ENCODE results near the gene STRBP.

The STRBP gene

DNA sequence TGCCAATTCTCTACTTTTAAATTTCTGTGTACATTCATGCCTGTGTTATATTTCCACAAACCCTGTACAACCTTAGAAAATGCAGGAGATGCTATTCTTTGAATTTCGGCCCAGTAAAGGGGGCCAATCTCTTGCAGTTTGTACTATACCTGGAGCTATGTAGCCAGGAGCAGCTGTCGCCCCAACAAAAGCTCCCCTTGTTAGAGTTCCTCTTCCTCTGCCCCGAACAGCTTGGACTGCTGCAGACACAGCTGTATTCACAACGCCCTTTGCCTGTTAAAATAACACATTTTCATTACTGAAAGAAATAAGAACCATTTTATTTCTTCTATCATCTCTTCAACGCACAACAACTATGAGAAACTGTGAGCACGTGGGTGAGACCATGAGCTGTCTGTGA lies 135.7 kb downstream of the STRBP start:
- Histone ChIP-seq H3K9me3 (ENCODE audit: control insufficient read depth in 2 of 2, low read length in 2 of 2) (no peaks in the 10 kb centered on the region), H3K27ac (ENCODE audit: low read length) (no peak overlapping the region), H3K4me3 (ENCODE audit: low read length in 2 of 2) (no peak overlapping the region), H3K9ac (ENCODE audit: low read length in 2 of 2) (no peak overlapping the region), H3K27me3 (ENCODE audit: control insufficient read depth in 1 of 2, insufficient read depth in 2 of 2, low read length in 2 of 2) (no peaks in the 10 kb centered on the region), H3K36me3 (ENCODE audit: control insufficient read depth in 2 of 2, insufficient read depth in 2 of 2, low read length in 2 of 2) (peaks cover 0 to 6% of the 10 kb centered on the region in 2 donors), H3K4me1 (ENCODE audit: control insufficient read depth, insufficient read depth, low read length) (no peaks in the 10 kb centered on the region)

DNA sequence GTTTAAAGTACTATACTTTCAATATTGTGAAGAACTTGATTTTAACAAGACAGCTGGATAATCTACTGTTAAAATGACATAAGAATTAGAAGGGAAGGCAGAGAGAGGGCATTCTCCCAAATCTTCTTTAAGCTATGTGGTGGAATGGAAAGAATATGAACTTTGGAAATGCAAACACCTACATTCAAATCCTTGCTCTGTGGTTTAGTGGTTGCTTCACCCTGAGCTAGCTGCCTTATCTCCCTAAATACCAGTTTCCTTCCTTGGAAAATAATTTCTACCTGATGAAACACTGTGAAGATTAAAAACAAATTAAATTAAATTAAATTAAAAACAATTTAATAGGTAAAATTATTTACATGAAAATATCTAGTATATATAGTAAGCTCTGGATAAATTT lies 136.4 kb downstream of the STRBP start:
- Histone ChIP-seq H3K9me3 (ENCODE audit: control insufficient read depth in 2 of 2, low read length in 2 of 2) (no peaks in the 10 kb centered on the region), H3K4me1 (ENCODE audit: control insufficient read depth, insufficient read depth, low read length) (no peaks in the 10 kb centered on the region), H3K4me3 (ENCODE audit: low read length in 2 of 2) (no peak overlapping the region), H3K27ac (ENCODE audit: low read length) (no peak overlapping the region), H3K36me3 (ENCODE audit: control insufficient read depth in 2 of 2, insufficient read depth in 2 of 2, low read length in 2 of 2) (peaks cover 0 to 6% of the 10 kb centered on the region in 2 donors), H3K27me3 (ENCODE audit: control insufficient read depth in 1 of 2, insufficient read depth in 2 of 2, low read length in 2 of 2) (no peaks in the 10 kb centered on the region), H3K9ac (ENCODE audit: low read length in 2 of 2) (no peak overlapping the region)

DNA sequence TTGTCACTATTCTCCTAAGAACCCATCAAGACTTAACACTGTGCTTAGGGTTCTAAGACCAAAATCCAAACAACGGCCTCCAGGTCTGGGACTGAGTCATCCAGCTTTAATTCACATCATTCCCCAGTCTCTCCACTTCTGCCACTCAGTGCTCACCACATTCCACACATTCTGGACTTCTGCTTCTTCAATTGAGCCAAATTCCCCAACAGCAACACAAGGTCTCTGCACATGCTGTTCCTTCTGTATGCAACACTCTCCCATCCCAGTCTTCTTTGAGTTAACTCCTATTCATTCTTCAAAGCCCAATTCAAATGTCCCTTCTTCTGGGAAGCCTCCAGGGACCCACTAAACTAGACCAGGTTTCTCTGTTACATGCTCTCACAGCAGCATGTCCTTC lies 137.1 kb downstream of the STRBP start:
- H3K9ac ChIP-seq (ENCODE audit: low read length in 2 of 2), result no peak overlapping the region
- H3K9me3 ChIP-seq (ENCODE audit: control insufficient read depth in 2 of 2, low read length in 2 of 2), result no peaks in the 10 kb centered on the region
- H3K27ac ChIP-seq (ENCODE audit: low read length), result no peak overlapping the region
- H3K36me3 ChIP-seq (ENCODE audit: control insufficient read depth in 2 of 2, insufficient read depth in 2 of 2, low read length in 2 of 2), result peaks cover 0 to 6% of the 10 kb centered on the region in 2 donors
- no peaks in the 10 kb centered on the region for H3K4me1 ChIP-seq (ENCODE audit: control insufficient read depth, insufficient read depth, low read length)
- H3K4me3 ChIP-seq (ENCODE audit: low read length in 2 of 2), result no peak overlapping the region
- H3K27me3 ChIP-seq (ENCODE audit: control insufficient read depth in 1 of 2, insufficient read depth in 2 of 2, low read length in 2 of 2), result no peaks in the 10 kb centered on the region

DNA sequence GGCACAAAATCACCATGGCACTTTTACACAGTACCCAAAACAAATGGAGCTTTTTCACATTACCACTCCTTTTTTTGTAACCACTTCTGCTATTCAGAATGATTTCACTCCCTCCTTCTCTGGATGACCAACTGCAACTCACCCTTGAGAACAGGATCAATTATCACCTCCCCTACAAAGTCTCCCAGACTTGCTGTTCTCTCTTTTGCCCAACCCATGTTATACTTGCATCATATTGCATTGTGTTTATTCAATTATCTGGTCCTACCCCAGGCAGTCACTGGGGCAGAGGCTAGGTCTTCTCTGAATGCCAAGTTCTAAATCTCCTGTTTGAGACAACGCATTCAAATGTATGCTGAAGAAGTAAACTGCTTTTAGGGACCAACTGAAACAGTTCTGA lies 139.0 kb downstream of the STRBP start:
- no peak overlapping the region for H3K4me3 ChIP-seq (ENCODE audit: low read length in 2 of 2)

DNA sequence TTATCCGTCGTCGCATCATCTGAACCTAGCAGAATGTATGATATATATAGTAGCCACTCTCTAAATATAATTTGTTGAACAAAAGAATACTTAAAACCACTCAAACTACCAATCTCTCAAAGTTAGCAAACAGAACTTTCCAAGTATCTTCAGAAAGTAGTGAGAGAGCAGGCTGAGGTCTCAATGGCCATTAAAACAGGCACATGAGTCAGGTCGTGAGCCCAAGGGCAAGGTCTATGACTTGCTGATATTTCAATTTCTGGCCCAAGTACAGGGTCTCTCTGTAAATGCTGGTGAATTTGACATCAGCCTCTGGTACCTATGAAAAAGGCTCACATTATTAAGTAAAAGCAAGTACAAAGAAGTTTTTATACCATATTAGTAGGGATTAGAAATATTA lies 139.8 kb downstream of the STRBP start:
- H3K9me3 ChIP-seq (ENCODE audit: control insufficient read depth in 2 of 2, low read length in 2 of 2), result no peaks in the 10 kb centered on the region
- no peaks in the 10 kb centered on the region for H3K27me3 ChIP-seq (ENCODE audit: control insufficient read depth in 1 of 2, insufficient read depth in 2 of 2, low read length in 2 of 2)
- H3K4me1 ChIP-seq (ENCODE audit: control insufficient read depth, insufficient read depth, low read length), result no peaks in the 10 kb centered on the region
- H3K36me3 ChIP-seq (ENCODE audit: control insufficient read depth in 2 of 2, insufficient read depth in 2 of 2, low read length in 2 of 2), result peaks cover 0 to 3% of the 10 kb centered on the region in 2 donors
- H3K27ac ChIP-seq (ENCODE audit: low read length), result no peak overlapping the region
- H3K4me3 ChIP-seq (ENCODE audit: low read length in 2 of 2), result no peak overlapping the region
- no peak overlapping the region for H3K9ac ChIP-seq (ENCODE audit: low read length in 2 of 2)

More for the DNA sequence above, 139.0 kb downstream of the STRBP start:
- H3K36me3 ChIP-seq (ENCODE audit: control insufficient read depth in 2 of 2, insufficient read depth in 2 of 2, low read length in 2 of 2), result peaks cover 0 to 3% of the 10 kb centered on the region in 2 donors
- no peaks in the 10 kb centered on the region for H3K4me1 ChIP-seq (ENCODE audit: control insufficient read depth, insufficient read depth, low read length)
- no peaks in the 10 kb centered on the region for H3K27me3 ChIP-seq (ENCODE audit: control insufficient read depth in 1 of 2, insufficient read depth in 2 of 2, low read length in 2 of 2)
- H3K9ac ChIP-seq (ENCODE audit: low read length in 2 of 2), result no peak overlapping the region
- no peak overlapping the region for H3K27ac ChIP-seq (ENCODE audit: low read length)
- no peaks in the 10 kb centered on the region for H3K9me3 ChIP-seq (ENCODE audit: control insufficient read depth in 2 of 2, low read length in 2 of 2)

DNA sequence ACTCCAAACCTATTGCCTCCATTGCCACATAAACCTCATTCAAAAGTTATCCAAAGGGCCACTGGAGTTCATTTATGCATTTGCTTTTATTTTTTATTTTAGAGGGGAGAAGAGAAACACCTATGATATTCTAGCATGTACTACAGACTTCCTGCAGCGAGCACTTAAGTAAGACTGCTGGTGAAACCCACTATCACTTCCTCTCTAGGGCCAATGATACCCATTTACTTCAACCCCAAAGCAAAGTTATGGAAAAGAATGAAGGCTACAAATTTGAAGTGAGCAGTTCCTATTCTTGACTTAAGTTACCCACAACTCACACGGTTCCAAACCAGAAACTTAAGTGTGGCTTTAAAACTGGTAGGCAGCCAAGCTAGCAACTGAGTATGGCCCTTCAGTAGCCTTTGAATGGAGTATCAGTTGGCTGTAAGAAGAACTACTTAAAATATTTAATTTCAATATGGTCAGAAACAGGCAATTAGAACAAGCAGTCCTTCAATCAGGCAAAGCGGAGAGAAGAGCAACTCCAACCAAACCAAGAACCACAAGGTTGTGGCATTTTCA lies 140.8 kb downstream of the STRBP start:
- Histone ChIP-seq H3K36me3 (ENCODE audit: control insufficient read depth in 2 of 2, insufficient read depth in 2 of 2, low read length in 2 of 2) (peaks cover 0 to 2% of the 10 kb centered on the region in 2 donors), H3K4me3 (ENCODE audit: low read length in 2 of 2) (no peak overlapping the region), H3K9me3 (ENCODE audit: control insufficient read depth in 2 of 2, low read length in 2 of 2) (no peaks in the 10 kb centered on the region), H3K27me3 (ENCODE audit: control insufficient read depth in 1 of 2, insufficient read depth in 2 of 2, low read length in 2 of 2) (no peaks in the 10 kb centered on the region), H3K9ac (ENCODE audit: low read length in 2 of 2) (no peak overlapping the region), H3K27ac (ENCODE audit: low read length) (no peak overlapping the region), H3K4me1 (ENCODE audit: control insufficient read depth, insufficient read depth, low read length) (no peaks in the 10 kb centered on the region)

DNA sequence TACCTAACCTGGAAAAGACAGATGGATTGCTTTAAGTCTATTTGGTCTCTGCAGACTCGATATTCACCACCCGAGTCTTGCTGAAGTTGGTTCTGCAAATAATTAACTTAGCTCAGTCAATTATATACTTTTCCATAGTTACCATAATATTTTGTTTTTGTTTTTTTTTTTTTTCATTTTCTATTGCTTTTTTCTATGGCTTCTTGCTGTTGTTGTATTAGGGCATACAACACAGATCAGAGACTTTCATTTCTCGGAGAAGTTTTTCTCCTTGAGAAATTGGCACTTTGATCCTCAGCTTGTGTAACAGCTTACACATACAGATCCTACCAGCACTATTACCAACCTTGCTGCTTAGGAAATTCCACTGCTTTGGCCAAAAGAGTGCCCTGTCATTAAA lies 146.9 kb downstream of the STRBP start:
- no peak overlapping the region for H3K27ac ChIP-seq (ENCODE audit: low read length)
- H3K27me3 ChIP-seq (ENCODE audit: control insufficient read depth in 1 of 2, insufficient read depth in 2 of 2, low read length in 2 of 2), result no peaks in the 10 kb centered on the region
- no peaks in the 10 kb centered on the region for H3K36me3 ChIP-seq (ENCODE audit: control insufficient read depth in 2 of 2, insufficient read depth in 2 of 2, low read length in 2 of 2)
- no peak overlapping the region for H3K9ac ChIP-seq (ENCODE audit: low read length in 2 of 2)
- peaks cover 24% of the 10 kb centered on the region for H3K4me1 ChIP-seq (ENCODE audit: control insufficient read depth, insufficient read depth, low read length)
- H3K4me3 ChIP-seq (ENCODE audit: low read length in 2 of 2), result no peak overlapping the region
- no peaks in the 10 kb centered on the region for H3K9me3 ChIP-seq (ENCODE audit: control insufficient read depth in 2 of 2, low read length in 2 of 2)

DNA sequence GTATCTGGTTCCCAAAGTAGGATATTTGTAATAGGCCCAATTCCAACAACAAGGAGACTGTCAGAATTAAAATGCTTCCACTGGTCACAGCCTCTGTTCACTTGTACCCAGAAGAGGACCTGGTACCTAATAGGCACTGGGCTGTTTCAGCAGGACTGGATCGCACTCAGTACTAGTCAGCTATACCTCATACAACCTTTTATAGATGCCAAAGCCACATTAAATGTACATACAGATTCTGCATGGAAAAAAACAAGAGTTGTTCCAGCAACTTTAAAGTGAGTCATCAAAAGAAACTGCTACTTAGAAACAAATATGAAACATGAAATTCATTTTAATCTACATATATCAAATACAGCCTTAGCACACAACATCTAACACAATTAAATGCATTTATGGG lies 147.4 kb downstream of the STRBP start:
- no peaks in the 10 kb centered on the region for H3K9me3 ChIP-seq (ENCODE audit: control insufficient read depth in 2 of 2, low read length in 2 of 2)
- no peak overlapping the region for H3K4me3 ChIP-seq (ENCODE audit: low read length in 2 of 2)
- no peaks in the 10 kb centered on the region for H3K27me3 ChIP-seq (ENCODE audit: control insufficient read depth in 1 of 2, insufficient read depth in 2 of 2, low read length in 2 of 2)
- no peaks in the 10 kb centered on the region for H3K36me3 ChIP-seq (ENCODE audit: control insufficient read depth in 2 of 2, insufficient read depth in 2 of 2, low read length in 2 of 2)
- H3K27ac ChIP-seq (ENCODE audit: low read length), result no peak overlapping the region
- peaks cover 25% of the 10 kb centered on the region for H3K4me1 ChIP-seq (ENCODE audit: control insufficient read depth, insufficient read depth, low read length)
- no peak overlapping the region for H3K9ac ChIP-seq (ENCODE audit: low read length in 2 of 2)

DNA sequence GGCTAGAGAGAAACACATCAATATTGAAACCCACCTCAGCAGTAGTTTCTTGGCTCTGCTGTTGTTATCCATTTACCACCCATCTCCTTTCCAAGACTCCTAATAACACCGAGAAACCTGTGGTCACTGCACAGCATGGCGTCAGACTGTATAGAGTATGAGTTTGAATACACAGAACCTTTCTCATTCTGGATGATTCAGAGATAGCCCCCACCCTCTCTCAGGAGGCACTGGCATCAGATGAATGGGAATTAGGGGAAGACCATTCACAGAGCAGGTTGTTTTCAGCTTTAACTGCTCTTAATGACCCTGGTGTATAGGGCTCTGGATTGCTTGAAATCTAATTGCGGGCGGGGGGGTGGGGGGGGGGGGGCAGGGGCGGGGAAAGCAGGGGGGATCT lies 148.3 kb downstream of the STRBP start:
- Histone ChIP-seq H3K27me3 (ENCODE audit: control insufficient read depth in 1 of 2, insufficient read depth in 2 of 2, low read length in 2 of 2) (no peaks in the 10 kb centered on the region), H3K36me3 (ENCODE audit: control insufficient read depth in 2 of 2, insufficient read depth in 2 of 2, low read length in 2 of 2) (no peaks in the 10 kb centered on the region), H3K4me3 (ENCODE audit: low read length in 2 of 2) (no peak overlapping the region), H3K9ac (ENCODE audit: low read length in 2 of 2) (no peak overlapping the region), H3K9me3 (ENCODE audit: control insufficient read depth in 2 of 2, low read length in 2 of 2) (no peaks in the 10 kb centered on the region), H3K4me1 (ENCODE audit: control insufficient read depth, insufficient read depth, low read length) (peaks cover 33% of the 10 kb centered on the region), H3K27ac (ENCODE audit: low read length) (peak overlapping the region; percentile 61)

DNA sequence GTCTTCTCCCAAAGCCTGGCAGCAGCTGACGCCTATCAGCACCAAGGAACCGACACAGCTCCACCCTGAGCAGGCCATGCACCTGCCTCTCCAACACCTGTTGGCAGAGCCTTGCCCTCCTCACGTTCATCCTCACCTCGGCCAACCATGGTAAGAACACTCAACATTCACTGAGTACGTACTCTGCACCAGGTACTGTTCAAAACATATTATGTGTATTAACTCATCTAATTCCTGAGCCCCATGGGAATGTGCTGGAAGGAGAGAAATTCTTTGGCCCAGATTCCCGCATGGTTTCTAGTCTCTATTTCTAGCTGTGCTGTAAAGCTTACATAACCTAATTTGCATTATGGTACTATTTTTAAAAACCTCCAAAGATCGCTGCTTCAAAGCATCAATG lies 148.8 kb downstream of the STRBP start:
- no peaks in the 10 kb centered on the region for H3K9me3 ChIP-seq (ENCODE audit: control insufficient read depth in 2 of 2, low read length in 2 of 2)
- H3K9ac ChIP-seq (ENCODE audit: low read length in 2 of 2), result no peak overlapping the region
- H3K27ac ChIP-seq (ENCODE audit: low read length), result peak overlapping the region; percentile 31
- H3K36me3 ChIP-seq (ENCODE audit: control insufficient read depth in 2 of 2, insufficient read depth in 2 of 2, low read length in 2 of 2), result no peaks in the 10 kb centered on the region
- H3K4me3 ChIP-seq (ENCODE audit: low read length in 2 of 2), result no peak overlapping the region
- peaks cover 36% of the 10 kb centered on the region for H3K4me1 ChIP-seq (ENCODE audit: control insufficient read depth, insufficient read depth, low read length)
- H3K27me3 ChIP-seq (ENCODE audit: control insufficient read depth in 1 of 2, insufficient read depth in 2 of 2, low read length in 2 of 2), result no peaks in the 10 kb centered on the region

DNA sequence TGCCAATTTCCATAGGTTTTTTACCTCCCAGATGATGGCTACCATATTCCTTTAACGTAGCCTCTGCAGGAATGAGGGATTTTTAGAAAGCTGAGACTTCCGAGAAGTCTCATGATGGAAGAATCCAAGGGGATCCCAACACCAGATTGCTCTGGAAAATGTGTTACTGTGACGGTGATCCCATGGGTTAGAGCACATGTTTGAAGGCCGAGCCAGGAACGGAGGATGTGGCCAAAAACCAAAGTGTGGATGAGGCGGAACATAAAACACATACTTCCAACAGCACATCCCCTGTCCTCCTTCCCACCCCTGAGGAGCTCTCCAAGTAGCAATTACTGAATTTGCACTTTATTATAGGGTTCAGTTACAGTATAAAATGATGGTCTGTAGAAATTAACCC lies 152.3 kb downstream of the STRBP start:
- Histone ChIP-seq H3K9me3 (ENCODE audit: control insufficient read depth in 2 of 2, low read length in 2 of 2) (no peaks in the 10 kb centered on the region), H3K27me3 (ENCODE audit: control insufficient read depth in 1 of 2, insufficient read depth in 2 of 2, low read length in 2 of 2) (no peaks in the 10 kb centered on the region), H3K4me3 (ENCODE audit: low read length in 2 of 2) (no peak overlapping the region), H3K4me1 (ENCODE audit: control insufficient read depth, insufficient read depth, low read length) (peaks cover 37% of the 10 kb centered on the region), H3K9ac (ENCODE audit: low read length in 2 of 2) (no peak overlapping the region), H3K36me3 (ENCODE audit: control insufficient read depth in 2 of 2, insufficient read depth in 2 of 2, low read length in 2 of 2) (peaks cover 0 to 2% of the 10 kb centered on the region in 2 donors), H3K27ac (ENCODE audit: low read length) (no peak overlapping the region)
